Measurements from ENCODE around the gene RSAD1. TPM values are rescaled to one million over a fixed set of nuclear protein-coding genes. Genes with fewer than 3 reads are reported as not detected.

The RSAD1 gene
- total and polyA plus RNA-seq, 10 of the 15 experiments (the other 5 are each of a cell fraction or from before 2014, with no cell fraction given), result 2.5 to 28.1 (median 22.6) TPM

GRCh38 chr17:50511058-50511457, 32.4 kb downstream of the RSAD1 start:
- ChIA-PET CTCF (interaction anchor here (0.9 to 5.2 kb wide), 7 partner anchors 10 to 342 kb away, joined by 3 to 25 read pairs (median 3); partner anchors contain the start of genes RSAD1 and SPATA20), POLR2A (no interaction called here), SMC1A (ENCODE audit: uncharacterized antibody, unreplicated experiment) (interaction anchor here (0.6 to 1.4 kb wide), 3 partner anchors 28 to 32 kb away, joined by 3 to 5 read pairs (median 4); no protein-coding TSS in a partner anchor), RAD21 (ENCODE audit: unreplicated experiment) (interaction anchor here (0.7 to 1.7 kb wide), 5 partner anchors 28 to 362 kb away, joined by 3 to 4 read pairs (median 3); no protein-coding TSS in a partner anchor)
- Histone ChIP-seq H3K27me3 (replicated peaks in 1 of 2; ENCODE audit: control insufficient read depth in 2 of 2, insufficient read depth in 2 of 2, low read length in 1 of 2) (no peaks in the 10 kb centered on the region), H4K20me1 (ENCODE audit: control insufficient read depth, insufficient read depth) (no peaks in the 10 kb centered on the region), H3K4me3 (peak overlapping the region; percentile 57), H3K36me3 (ENCODE audit: control insufficient read depth in 2 of 2, insufficient read depth in 2 of 2, low read length in 1 of 2) (no peaks in the 10 kb centered on the region), H3K4me1 (ENCODE audit: control insufficient read depth, insufficient read depth, low read length) (peaks cover 23% of the 10 kb centered on the region), H3K79me2 (ENCODE audit: control insufficient read depth, insufficient read depth, low read length) (peaks cover 3% of the 10 kb centered on the region; the same call in 1 of the 2 replicates), H3K9me3 (replicated peaks; ENCODE audit: control insufficient read depth, insufficient read depth, low read length) (no peaks in the 10 kb centered on the region), H3K27ac (ENCODE audit: control insufficient read depth, insufficient read depth) (peak overlapping the region; percentile 75), H3K9ac (ENCODE audit: control insufficient read depth, insufficient read depth, low read length) (peak overlapping the region; percentile 32), H2AFZ (ENCODE audit: control insufficient read depth, low read depth, low read length) (peak overlapping the region; percentile 45), H3K4me2 (ENCODE audit: control insufficient read depth, insufficient read depth) (peak overlapping the region; percentile 79)
- FAIRE-seq (peak; percentile 98), DNase-seq (ENCODE audit: low read depth, low spot score) (peak; percentile 83), ATAC-seq (peak; percentile 88)
- 3% methylated on average over 3 of the region's 3 CpGs for WGBS (ENCODE audit: insufficient coverage, insufficient replicate concordance, low lambda C conversion rate, missing lambda C conversion rate)
- intact Hi-C loops (cut with micrococcal nuclease; ENCODE audit: unreplicated experiment), result no loop called here
- in situ Hi-C loops (cut with MboI), result no loop called here
- BruUV-seq (replicated peaks), result no TSS peak
- TF ChIP-seq BHLHE40 (IDR thresholded peaks at IDR 0.05; ENCODE audit: borderline replicate concordance in 1 of 2, low read depth in 2 of 2, low read length in 1 of 2) (peak; percentile 27 to 53; a peak in 1 of 4 replicates), CHD2 (IDR thresholded peaks at IDR 0.05; ENCODE audit: borderline replicate concordance, low read depth, low read length) (0 out of 2 replicates have a peak, but pooled peaks have one; percentile 12), SUPT20H (IDR thresholded peaks at IDR 0.05; ENCODE audit: borderline replicate concordance, control insufficient read depth, low read depth, low read length) (no peak), TBL1XR1 (IDR thresholded peaks at IDR 0.05; ENCODE audit: low read depth, low read length) (0 out of 2 replicates have a peak, but pooled peaks have one; percentile 41), EP300 (IDR thresholded peaks at IDR 0.05; ENCODE audit: borderline replicate concordance in 1 of 2, control insufficient read depth in 1 of 2, low read depth in 2 of 2, low read length in 2 of 2) (peak in 1 of 2 experiments; percentile 11; a peak in 1 of 4 replicates), ETV6 (conservative IDR thresholded peaks at IDR 0.05 in 1 of 2, IDR thresholded peaks at IDR 0.05 in 1 of 2; ENCODE audit: borderline replicate concordance in 1 of 2, low read depth in 1 of 2) (peak in 1 of 2 experiments; percentile 50; a peak in 1 of 4 replicates), JUNB (IDR thresholded peaks at IDR 0.05) (peak; percentile 84), NFYA (IDR thresholded peaks at IDR 0.05; ENCODE audit: borderline replicate concordance, low read depth, low read length) (no peak), NR2F1 (conservative IDR thresholded peaks at IDR 0.05) (peak; percentile 60), NKRF (conservative IDR thresholded peaks at IDR 0.05) (no peak), MTA2 (IDR thresholded peaks at IDR 0.05; ENCODE audit: low read depth) (peak; percentile 71), ZNF622 (IDR thresholded peaks at IDR 0.05) (no peak), SKIL (IDR thresholded peaks at IDR 0.05; ENCODE audit: low read depth, poor library complexity, severe bottlenecking) (peak; percentile 55), IKZF2 (IDR thresholded peaks at IDR 0.05) (peak; percentile 49 to 61), POU2F2 (IDR thresholded peaks at IDR 0.05; ENCODE audit: borderline replicate concordance, low read depth, low read length) (0 out of 3 replicates have a peak, but pooled peaks have one; percentile 32), ZBED1 (IDR thresholded peaks at IDR 0.05; ENCODE audit: borderline replicate concordance) (no peak), BCL11A (IDR thresholded peaks at IDR 0.05; ENCODE audit: low read depth, low read length) (peak; percentile 63; the same call in 1 of the 2 replicates), RELB (IDR thresholded peaks at IDR 0.05; ENCODE audit: low read depth) (peak; percentile 50; the same call in 1 of the 2 replicates)

Data from GM12878 (cell line).